SK-N-DZ (cell line): ENCODE results near the gene SCEL. TPM values are rescaled to one million over a fixed set of nuclear protein-coding genes. Genes with fewer than 3 reads are reported as not detected.
"Not testable (repeated sequence)": the region's sequence is repeated elsewhere in the genome, so short reads cannot be mapped to it uniquely, and the experiment has no call there.

Experiments
- DNase-seq: peaks from one replicate; pipeline ENCODE4 v3.0.0-alpha.2; 2015; ENCODE audit warnings: low spot score
- polyA plus RNA-seq, 2 experiments: library from polyadenylated mRNA; depleted of rRNA; stranded (reverse); fragments of >200 nt; gene quantifications; 2 replicates each; pipeline ENCODE4 v1.2.3, GENCODE V29; 2014

SCEL gene
- polyA plus RNA-seq (2014; cell fraction: cytosol; rRNA removed) = 0.03 and 0.14 TPM in 2 replicates
- 0.19 and 0.37 TPM in 2 replicates for polyA plus RNA-seq (2014; cell fraction: nucleus; rRNA removed)

GRCh38 chr13:77535448-77535847, at the start of gene SCEL:
Gene SCEL, plus strand, starts transcription at chr13:77535706. Its CDS starts 20,170 bp downstream, at chr13:77555876.
- DNase-seq = no peak

GRCh38 chr13:77489566-77490337, 45.8 kb upstream of the SCEL start:
- no peak for DNase-seq

- no peak for DNase-seq
These were observed 42.5 kb upstream of the SCEL start for GRCh38 chr13:77492982-77493381.

- no peak for DNase-seq
These were observed 41.3 kb upstream of the SCEL start for GRCh38 chr13:77494226-77494625.

- no peak for DNase-seq
These were observed 38.2 kb upstream of the SCEL start for GRCh38 chr13:77497350-77497749.

- peak; percentile 67 for DNase-seq
These were observed 37.7 kb upstream of the SCEL start for GRCh38 chr13:77497835-77498234.

- no peak for DNase-seq
These were observed 33.3 kb upstream of the SCEL start for GRCh38 chr13:77502104-77502720.

GRCh38 chr13:77503398-77503797, 32.1 kb upstream of the SCEL start:
- DNase-seq = no peak

- no peak for DNase-seq
These were observed 28.6 kb upstream of the SCEL start for GRCh38 chr13:77506874-77507273.

- DNase-seq = no peak
These were observed 27.4 kb upstream of the SCEL start for GRCh38 chr13:77507931-77508776.

GRCh38 chr13:77508959-77509620, 26.4 kb upstream of the SCEL start:
- no peak for DNase-seq

GRCh38 chr13:77510156-77510555, 25.4 kb upstream of the SCEL start:
- DNase-seq = no peak

GRCh38 chr13:77511552-77511951, 24.0 kb upstream of the SCEL start:
- DNase-seq = no peak

GRCh38 chr13:77513719-77514335, 21.7 kb upstream of the SCEL start:
- no peak for DNase-seq

- DNase-seq = no peak
These were observed 21.2 kb upstream of the SCEL start for GRCh38 chr13:77514336-77514726.

GRCh38 chr13:77515785-77516184, 19.7 kb upstream of the SCEL start:
- no peak for DNase-seq

GRCh38 chr13:77516342-77516789, 19.1 kb upstream of the SCEL start:
- DNase-seq = no peak

GRCh38 chr13:77518266-77518665, 17.2 kb upstream of the SCEL start:
- no peak for DNase-seq

GRCh38 chr13:77519396-77519795, 16.1 kb upstream of the SCEL start:
- DNase-seq = not testable (repeated sequence)

GRCh38 chr13:77519808-77520207, 15.7 kb upstream of the SCEL start:
- DNase-seq = no peak

GRCh38 chr13:77521194-77521593, 14.3 kb upstream of the SCEL start:
- DNase-seq = no peak
